Heart left ventricle (tissue), 16 donors: ENCODE data around the gene MTREX. TPM values are rescaled to one million over a fixed set of nuclear protein-coding genes. Genes with fewer than 3 reads are reported as not detected.

Source experiments
- ATAC-seq, 4 donors: fragments of 200-7000 bp; cut with Tn5 transposase; one replicate each; pipeline ENCODE4 v1.9.1; 2020 to 2022; ENCODE audit warnings: moderate library complexity in 4 of 4, mild to moderate bottlenecking in 3 of 4, moderate number of reproducible peaks in 1 of 4
- DNase-seq, 5 donors: peaks; one replicate each; pipeline ENCODE4 v3.0.0-alpha.2; 2020
- H3K27ac ChIP-seq, 12 donors: fragments of 200-600 bp; sonication (generic) in 4 of 12; one replicate each; pipeline versions ENCODE4 v1.5.0 to v1.8.0; 2016 to 2022; ENCODE audit warnings: mild to moderate bottlenecking in 2 of 12
- H3K27me3 ChIP-seq, 9 donors: fragments of 200-600 bp; sonication (generic) in 2 of 9; one replicate each; pipeline versions ENCODE4 v1.5.1 to v1.8.0; 2016 to 2022; ENCODE audit warnings: mild to moderate bottlenecking in 3 of 9
- H3K36me3 ChIP-seq, 9 donors: fragments of 200-600 bp; sonication (generic) in 2 of 9; one replicate each; pipeline versions ENCODE4 v1.5.0 to v1.8.0; 2018 to 2022; ENCODE audit warnings: mild to moderate bottlenecking in 2 of 9
- H3K4me1 ChIP-seq, 12 donors: fragments of 200-600 bp; sonication (generic) in 4 of 12; one replicate each; pipeline versions ENCODE4 v1.5.0 to v1.8.0; 2016 to 2022; ENCODE audit warnings: mild to moderate bottlenecking in 3 of 12
- H3K4me3 ChIP-seq, 12 donors: fragments of 200-600 bp; sonication (generic) in 4 of 12; one replicate each; pipeline versions ENCODE4 v1.5.0 to v1.8.0; 2017 to 2022; ENCODE audit warnings: mild to moderate bottlenecking in 9 of 12, moderate library complexity in 4 of 12
- H3K9me3 ChIP-seq, 12 donors: fragments of 200-600 bp; sonication (generic) in 4 of 12; one replicate each; pipeline versions ENCODE4 v1.5.0 to v1.8.0; 2016 to 2022; ENCODE audit warnings: mild to moderate bottlenecking in 1 of 12
- POLR2A ChIP-seq, 2 donors: fragments of 450-650 bp; IDR thresholded peaks; one replicate each; pipeline ENCODE4 v1.6.1; 2017; ENCODE audit warnings: antibody characterized with exemption in 2 of 2, mild to moderate bottlenecking in 2 of 2, moderate library complexity in 2 of 2
- WGBS, 4 donors: extraction: QIAGEN DNeasy Blood & Tissue Kit in 2 of 4; methylation state at CpG; one replicate each; pipeline versions ENCODE4 v1.1.5 to v1.1.7; 2013 to 2018; 5-methylcytosine and 5-hydroxymethylcytosine counted together
- intact Hi-C, 10 donors: fragments of 100-400 bp; cut with DNase I; formaldehyde crosslinking; loops; one replicate each; pipeline versions ENCODE4 v1.11.1 to v1.14.2; 2022
- long read RNA-seq, 3 donors: library from polyadenylated mRNA; unstranded; transcript quantifications; one replicate each; pipeline ENCODE4 v2.0.0, GENCODE V29; 2020 to 2021
- polyA plus RNA-seq, 2 donors: library from polyadenylated mRNA; stranded (reverse); fragments of 200-250 nt; gene quantifications; one replicate each; pipeline ENCODE4 v1.2.3, GENCODE V29; 2013
- total RNA-seq, 9 donors: library from RNA; depleted of rRNA in 2 of 9; stranded (reverse); fragments of >200 nt in 2 of 9; fragmentation: NEBNext Ultra II Directional in 3 of 9; extraction: Animal tissue kit (Norgen Biotek cat#: 25700) in 3 of 9; gene quantifications; one replicate each; pipeline versions ENCODE4 v1.1.0 to v1.2.4, GENCODE V29; 2016 to 2023
- TF ChIP-seq, protein P1 (sequence below), 12 donors: fragments of 200-600 bp; sonication (generic) in 4 of 12; IDR thresholded peaks; one replicate each; pipeline versions ENCODE4 v1.5.0 to v1.8.0; 2018 to 2022; ENCODE audit warnings: antibody characterized with exemption in 12 of 12, mild to moderate bottlenecking in 5 of 12
- donor health status: ischemic (EF 13 %, LVEDD 7.1; RV severe dilation, severe dysfunction).
- donor health status: healthy with polysubstance abuse.
- donor health status: DM: no; HTN: yes; CAD: no.
- donor health status: DM: no; HTN: no; CAD: no.
- donor health status: ischemic (EF 25% LVEDD 6.9; RV normal size, moderate dysfunction).
- donor health status: ischemic (EF 25% LVEDD 5.7; RV mildly dilated, moderate dysfunction).
- donor health status: healthy.
- donor health status: DM: yes; HTN: yes; CAD: no.
- donor health status: ischemic (EF 35%, LVEDD 5.7; RV mildly dilated, moderate dysfunction).
- donor health status: nonischemic (EF 11% LVEDD 7.7; RV severe dilation, severe dysfunction).
- donor health status: DM: yes; HTN: yes; CAD: no.
- donor health status: PGD.
- donor health status: ischemic (EF 29% LVEDD 5.4; RV normal size, mild dysfunction).
- donor health status: nonischemic (EF 23%, LVEDD 6.1; RV moderate dilation, normal function).

The MTREX gene
- total RNA-seq (10 to 100 TPM; 49.6 to 68.8 (median 58.0) TPM), polyA plus RNA-seq (10 to 100 TPM; 18.4 to 34.3 TPM)
- long read RNA-seq, donor 1, full-length matches to known transcripts, result 6 of 14 reads
- long read RNA-seq, donor 1, partial matches to known transcripts, result 4 of 14 reads
- long read RNA-seq, donor 1, other reads (novel, unspliced or antisense), result 4 of 14 reads
- long read RNA-seq, donor 2, full-length matches to known transcripts, result 37 of 62 reads
- long read RNA-seq, donor 2, partial matches to known transcripts, result 22 of 62 reads
- long read RNA-seq, donor 2, other reads (novel, unspliced or antisense), result 3 of 62 reads
- long read RNA-seq, donor 3, full-length matches to known transcripts, result 12 of 17 reads
- long read RNA-seq, donor 3, partial matches to known transcripts, result 2 of 17 reads
- long read RNA-seq, donor 3, other reads (novel, unspliced or antisense), result 3 of 17 reads

DNA sequence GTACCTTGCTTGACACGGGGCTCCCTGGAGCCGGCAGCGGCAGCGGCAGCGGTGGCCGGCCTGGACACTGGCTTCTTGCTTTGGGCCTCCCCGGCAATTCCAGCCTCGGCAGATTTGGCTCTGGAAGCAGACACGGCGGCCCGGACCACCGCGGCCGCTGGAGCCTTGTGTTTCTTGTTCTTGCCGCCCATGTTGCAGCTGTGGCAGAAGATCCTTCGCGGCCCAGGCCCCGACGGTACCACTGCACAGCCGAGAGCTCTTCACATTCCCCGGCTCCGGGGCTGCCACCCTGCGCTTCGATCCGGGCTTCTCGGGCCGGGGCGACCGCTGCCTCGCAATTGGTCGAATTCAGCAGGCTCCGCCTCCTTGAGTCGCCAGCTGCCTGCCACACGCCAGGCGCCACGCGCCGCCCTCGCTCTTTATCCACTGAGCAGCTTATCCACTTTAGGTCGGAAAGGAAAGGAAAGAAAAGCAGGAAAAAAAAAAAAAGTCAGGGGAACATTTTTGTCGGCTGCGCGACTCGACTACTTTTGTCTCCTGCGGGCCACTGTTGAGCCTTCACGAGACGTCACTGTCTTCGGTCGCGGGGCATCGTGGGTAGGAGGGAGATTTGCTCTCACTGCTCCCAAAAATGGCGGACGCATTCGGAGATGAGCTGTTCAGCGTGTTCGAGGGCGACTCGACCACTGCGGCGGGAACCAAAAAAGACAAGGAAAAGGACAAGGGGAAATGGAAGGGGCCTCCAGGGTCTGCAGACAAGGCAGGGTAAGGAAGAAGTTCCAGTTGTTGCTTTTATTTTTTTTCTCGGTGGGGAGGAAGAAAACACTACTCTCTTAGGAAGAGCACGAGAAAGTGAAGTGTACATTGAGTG lies at the start of gene MTREX, which contains the start of gene DHX29:
MTREX (plus strand) TSS at position 607 of the 871 bp plus-strand sequence; CDS start at position 632, 25 bp downstream.
DHX29 (minus strand) TSS at position 312 of the 871 bp plus-strand sequence; CDS start at position 191, 121 bp downstream.
- H3K36me3 ChIP-seq, result no peaks in the 10 kb centered on the region
- no peaks in the 10 kb centered on the region for H3K27me3 ChIP-seq
- H3K4me3 ChIP-seq, result peak within 1 kb of the TSS; percentile 55 to 91 (median 76)
- peaks cover 4 to 72% (median 59%) of the 10 kb centered on the region in 12 donors for H3K4me1 ChIP-seq
- intact Hi-C loops, result loop anchor here in 1 of 10 donors (5.0 kb wide), 1 partner anchor 135 kb away; the partner anchor contains the start of gene CDC20B
- ATAC-seq (peak; percentile 96 to 97 (median 97)), DNase-seq (peak; percentile 92 to 94 (median 94))
- H3K9me3 ChIP-seq, result no peaks in the 10 kb centered on the region
- TF ChIP-seq, protein P1, sequence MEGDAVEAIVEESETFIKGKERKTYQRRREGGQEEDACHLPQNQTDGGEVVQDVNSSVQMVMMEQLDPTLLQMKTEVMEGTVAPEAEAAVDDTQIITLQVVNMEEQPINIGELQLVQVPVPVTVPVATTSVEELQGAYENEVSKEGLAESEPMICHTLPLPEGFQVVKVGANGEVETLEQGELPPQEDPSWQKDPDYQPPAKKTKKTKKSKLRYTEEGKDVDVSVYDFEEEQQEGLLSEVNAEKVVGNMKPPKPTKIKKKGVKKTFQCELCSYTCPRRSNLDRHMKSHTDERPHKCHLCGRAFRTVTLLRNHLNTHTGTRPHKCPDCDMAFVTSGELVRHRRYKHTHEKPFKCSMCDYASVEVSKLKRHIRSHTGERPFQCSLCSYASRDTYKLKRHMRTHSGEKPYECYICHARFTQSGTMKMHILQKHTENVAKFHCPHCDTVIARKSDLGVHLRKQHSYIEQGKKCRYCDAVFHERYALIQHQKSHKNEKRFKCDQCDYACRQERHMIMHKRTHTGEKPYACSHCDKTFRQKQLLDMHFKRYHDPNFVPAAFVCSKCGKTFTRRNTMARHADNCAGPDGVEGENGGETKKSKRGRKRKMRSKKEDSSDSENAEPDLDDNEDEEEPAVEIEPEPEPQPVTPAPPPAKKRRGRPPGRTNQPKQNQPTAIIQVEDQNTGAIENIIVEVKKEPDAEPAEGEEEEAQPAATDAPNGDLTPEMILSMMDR (IDR thresholded peaks at IDR 0.05), result no peak
- TF ChIP-seq POLR2A (IDR thresholded peaks at IDR 0.05), result peak in 1 of 2 donors; percentile 67
- 0 to 1% (median 0%) methylated on average over 48 to 62 of the region's 62 CpGs for WGBS, 4 donors
- H3K27ac ChIP-seq, result peak within 1 kb of the TSS; percentile 79 to 98 (median 89)

DNA sequence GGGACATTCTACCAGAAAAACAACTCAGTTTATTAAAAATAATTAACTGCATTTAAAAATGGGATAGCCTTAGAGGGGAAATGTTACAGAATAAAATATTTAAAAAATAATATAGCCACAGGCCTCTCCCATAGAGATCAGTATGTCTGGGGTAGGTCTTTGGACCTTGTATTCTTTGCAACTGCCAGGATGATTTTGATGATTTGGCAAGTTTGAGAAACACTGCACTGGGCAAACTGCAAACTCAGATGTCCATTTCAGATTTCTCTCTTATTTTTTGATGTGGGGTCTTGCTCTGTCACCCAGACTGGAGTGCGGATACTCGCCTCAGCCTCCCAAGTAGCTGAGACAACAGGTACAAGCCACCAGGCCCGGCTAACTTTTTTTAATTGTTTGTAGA lies 49.5 kb upstream of the MTREX start:
- DNase-seq, result no peak
- 84 to 97% (median 96%) methylated on average over 3 of the region's 3 CpGs for WGBS, 4 donors
- intact Hi-C loops, result no loop called here
- Histone ChIP-seq H3K27ac (no peak overlapping the region), H3K4me3 (no peak overlapping the region), H3K9me3 (no peaks in the 10 kb centered on the region), H3K4me1 (no peaks in the 10 kb centered on the region), H3K27me3 (no peaks in the 10 kb centered on the region), H3K36me3 (peaks cover 0 to 96% (median 87%) of the 10 kb centered on the region in 9 donors)
- no peak for ATAC-seq
- TF ChIP-seq, protein P1 (IDR thresholded peaks at IDR 0.05), result no peak
- no peak for TF ChIP-seq POLR2A (IDR thresholded peaks at IDR 0.05)

DNA sequence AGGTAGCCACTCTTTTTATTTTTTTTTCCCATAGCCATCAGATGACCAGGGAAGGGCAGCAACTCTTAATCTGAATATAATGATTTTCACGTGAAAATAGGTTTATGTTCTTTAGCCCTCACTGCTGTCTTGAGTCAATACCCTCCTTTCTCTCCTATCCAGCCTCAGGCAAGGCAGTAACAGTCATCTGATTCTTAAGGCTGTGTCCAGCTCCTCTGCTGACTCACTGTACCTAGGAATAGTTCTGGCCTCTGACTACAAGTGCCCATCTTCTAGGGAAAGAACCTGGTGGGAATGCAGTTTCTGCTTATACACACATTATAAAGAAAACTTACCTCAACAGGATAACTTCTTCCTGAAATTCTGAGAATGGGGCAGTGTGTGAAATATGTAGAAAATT lies 31.0 kb upstream of the MTREX start:
- Histone ChIP-seq H3K9me3 (no peaks in the 10 kb centered on the region), H3K27ac (no peak overlapping the region), H3K4me1 (no peaks in the 10 kb centered on the region), H3K4me3 (no peak overlapping the region), H3K36me3 (peaks cover 0 to 100% (median 100%) of the 10 kb centered on the region in 9 donors), H3K27me3 (no peaks in the 10 kb centered on the region)
- ATAC-seq (no peak), DNase-seq (no peak)
- TF ChIP-seq, protein P1 (IDR thresholded peaks at IDR 0.05), result no peak
- no peak for TF ChIP-seq POLR2A (IDR thresholded peaks at IDR 0.05)
- intact Hi-C loops, result loop anchor here in 2 of 10 donors (10.0 kb wide), 2 partner anchors 668 to 678 kb away; no protein-coding TSS in a partner anchor
- 88 to 94% (median 91%) methylated on average over 1 of the region's 1 CpG for WGBS, 4 donors
